ENCODE data around the gene DENND2A.

DENND2A gene

GRCh38 chr7:140495514-140496097 lies 145.0 kb downstream of the DENND2A start:
- DNase-seq = no peak

- DNase-seq = no peak
These were observed 145.7 kb downstream of the DENND2A start for GRCh38 chr7:140494867-140495266.

DNA sequence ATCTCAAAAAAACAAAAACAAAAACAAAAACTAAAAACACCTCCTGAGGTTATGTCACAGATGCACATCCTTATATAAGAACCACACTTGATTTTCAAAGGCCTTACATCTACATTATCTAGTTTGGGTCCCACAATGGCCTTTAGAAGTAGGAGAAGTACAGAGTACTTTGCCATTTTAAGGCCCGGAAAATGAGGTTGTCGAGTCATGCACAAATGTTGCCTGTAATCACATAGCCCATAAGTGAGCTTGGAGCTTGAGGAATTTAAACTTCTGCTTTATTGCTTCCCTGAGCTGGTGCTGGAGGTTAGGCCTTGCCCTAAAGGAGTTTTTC lies 151.6 kb downstream of the DENND2A start:
- DNase-seq = no peak

GRCh38 chr7:140485500-140486265 lies 154.9 kb downstream of the DENND2A start:
- no peak for DNase-seq

DNA sequence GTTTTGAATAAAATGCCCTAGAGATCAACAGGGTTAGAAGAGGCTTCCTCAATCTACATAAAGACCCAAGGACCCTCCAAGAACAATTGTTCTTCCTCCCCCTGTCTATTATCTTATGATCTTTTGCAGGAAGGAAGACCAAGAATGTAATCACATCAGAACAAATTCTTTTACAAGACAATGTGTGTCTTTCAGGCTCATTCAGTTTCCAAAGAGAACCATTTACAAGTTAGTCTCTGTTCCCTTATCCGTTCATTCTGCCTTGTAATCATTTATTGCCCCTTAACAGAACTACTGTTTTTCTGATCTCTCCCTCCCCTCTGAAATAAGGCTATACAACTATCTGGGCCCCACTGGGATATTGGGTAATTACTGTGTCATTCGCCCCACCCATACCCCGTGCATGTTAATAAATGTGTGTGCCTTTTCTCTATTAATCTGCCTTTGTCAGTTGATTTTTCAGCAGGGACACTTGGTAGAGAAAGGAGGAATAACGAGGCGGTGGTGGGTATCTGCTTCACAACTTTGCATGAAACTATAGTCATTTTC lies 155.6 kb downstream of the DENND2A start:
- no peak for DNase-seq

DNA sequence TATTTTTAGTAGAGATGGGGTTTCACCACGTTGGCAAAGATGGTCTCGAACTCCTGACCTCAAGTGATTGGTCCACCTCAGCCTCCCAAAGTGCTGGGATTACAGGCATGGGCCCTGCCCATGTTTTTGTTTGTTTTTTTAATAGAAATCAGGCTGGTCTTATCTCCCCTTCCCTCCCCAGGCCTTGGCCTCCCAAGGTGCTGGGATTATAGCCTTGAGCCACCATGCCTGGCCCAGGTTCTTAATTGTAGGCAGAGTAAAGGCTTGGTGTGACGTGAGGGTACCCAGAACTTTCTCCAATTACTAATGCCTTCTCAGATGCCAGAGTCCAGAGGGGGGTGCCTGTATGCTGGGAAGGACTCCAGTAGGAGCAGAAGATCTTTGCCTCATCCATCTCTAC lies 156.1 kb downstream of the DENND2A start:
- no peak for DNase-seq

DNA sequence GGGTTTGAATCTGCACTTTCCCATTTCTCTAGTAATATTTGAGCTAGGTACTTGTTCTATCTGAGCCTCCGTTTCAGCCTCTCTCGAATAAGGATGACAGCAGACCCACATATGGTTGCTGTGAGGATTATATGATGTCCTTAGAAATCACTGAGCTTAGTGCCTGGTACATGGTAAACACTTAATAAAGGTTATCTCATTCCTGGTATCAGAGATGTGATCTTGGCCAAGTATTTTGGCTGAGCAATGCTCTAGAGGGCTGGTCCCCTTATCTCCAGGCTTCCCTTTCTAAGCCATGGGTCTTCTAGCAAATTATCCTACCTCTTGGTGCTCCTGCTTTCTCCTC lies 160.9 kb downstream of the DENND2A start:
- DNase-seq = no peak

DNA sequence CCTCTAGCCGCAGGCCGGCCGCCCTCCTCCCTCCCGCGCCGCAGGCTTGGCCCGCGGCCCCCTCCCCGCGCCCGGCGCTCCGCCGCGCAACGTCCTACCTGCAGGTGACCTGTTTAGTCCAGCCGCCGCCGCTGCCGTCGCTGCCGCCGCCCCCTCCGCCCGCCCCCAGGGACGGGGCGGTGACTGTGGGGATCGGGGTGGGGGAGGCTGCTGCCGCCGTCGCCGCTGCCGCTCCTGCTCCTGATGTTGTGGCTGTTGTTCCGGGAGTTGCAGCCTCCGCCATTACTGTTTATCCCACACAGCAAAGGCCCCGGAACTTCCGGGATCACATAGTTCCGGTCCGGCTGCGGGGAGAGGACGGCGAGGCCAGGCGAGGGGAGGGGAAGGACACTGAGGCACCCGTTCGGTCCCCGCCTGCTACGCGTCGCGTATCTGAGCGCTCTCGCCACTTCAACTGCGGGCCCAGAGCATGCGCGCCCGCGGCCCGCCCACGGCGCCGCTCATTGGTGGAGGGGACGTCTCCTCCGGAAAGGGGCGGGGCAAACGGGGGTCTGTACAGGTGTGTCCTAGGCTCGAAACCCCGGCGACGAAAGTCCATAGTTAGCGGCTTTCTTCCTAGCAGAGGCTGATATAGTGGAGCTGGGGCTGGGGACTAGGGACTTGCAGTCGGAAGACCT lies 161.4 kb downstream of the DENND2A start, which contains the start of gene MKRN1:
MKRN1 (minus strand) TSS at position 444 of the 677 bp plus-strand sequence; CDS start at position 283, 161 bp downstream.
- DNase-seq = peak; percentile 93

DNA sequence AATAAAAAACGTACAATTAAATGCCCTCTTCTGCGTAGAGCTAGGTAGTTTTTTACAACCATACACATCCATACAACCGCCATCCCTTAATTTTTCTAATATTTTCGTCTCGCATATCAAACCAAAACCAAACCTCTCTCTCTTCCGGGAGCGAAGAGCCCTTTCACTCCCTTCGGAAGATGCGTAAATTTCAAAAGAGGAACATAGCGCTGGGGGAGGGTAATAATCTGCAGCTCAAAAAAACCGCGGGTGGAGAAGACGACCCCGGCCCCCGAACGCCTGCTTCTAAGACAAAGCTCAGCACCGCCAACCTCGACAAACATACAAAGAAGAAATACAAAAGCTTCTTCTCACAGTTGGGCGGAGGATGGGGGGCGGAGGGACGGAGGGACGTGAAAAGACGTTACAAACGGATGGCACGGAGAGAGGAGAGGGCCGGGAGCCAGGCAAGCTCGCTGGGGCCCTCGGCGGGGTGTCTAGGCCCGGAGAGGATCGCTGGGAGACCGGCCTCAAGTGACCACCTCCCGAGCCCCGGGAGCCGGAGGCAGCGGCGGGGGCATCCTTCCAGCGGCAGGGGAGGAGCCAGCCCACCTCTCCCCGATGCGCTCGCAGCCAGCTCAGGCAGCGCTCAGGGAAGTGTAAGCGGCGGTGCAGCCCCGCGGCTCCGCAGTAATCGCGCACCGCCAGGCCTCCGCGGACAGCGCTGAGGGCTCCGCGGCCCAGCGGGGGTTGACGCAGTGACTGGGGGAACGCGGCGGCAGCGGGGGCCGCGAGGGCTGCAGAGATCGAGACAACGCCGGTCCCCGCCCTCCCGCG lies 162.2 kb downstream of the DENND2A start:
- DNase-seq = no peak

DNA sequence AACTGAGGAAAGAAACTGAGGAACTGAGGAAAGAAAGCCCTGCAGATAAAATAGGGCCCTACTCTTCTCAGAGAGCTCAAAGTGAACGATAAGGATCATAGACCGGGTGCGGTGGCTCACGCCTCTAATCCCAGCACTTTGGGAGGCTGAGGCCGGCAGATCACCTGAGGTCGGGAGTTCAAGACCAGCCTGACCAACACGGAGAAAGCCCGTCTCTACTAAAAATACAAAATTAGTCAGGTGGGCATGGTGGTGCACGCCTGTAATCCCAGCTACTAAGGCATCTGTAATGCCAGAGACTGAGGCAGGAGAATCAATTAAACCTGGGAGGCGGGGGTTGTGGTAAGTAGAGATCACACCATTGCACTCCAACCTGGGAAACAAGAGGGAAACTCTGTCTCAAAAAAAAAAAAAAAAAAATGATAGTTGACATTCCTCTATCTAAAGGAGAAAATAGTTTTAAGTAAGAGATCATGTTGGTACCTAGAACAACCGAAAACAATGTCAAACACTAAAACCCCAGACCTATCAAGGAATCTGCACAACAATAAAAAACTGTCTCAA lies 163.8 kb downstream of the DENND2A start:
- no peak for DNase-seq

- no peak for DNase-seq
These were observed 164.8 kb downstream of the DENND2A start for GRCh38 chr7:140475747-140476333.
